Calu3 (cell line): ENCODE data around the gene SMOC1. TPM values are rescaled to one million over a fixed set of nuclear protein-coding genes. Genes with fewer than 3 reads are reported as not detected.

Experiments used
- BruUV-seq: library from RNA; stranded (reverse); fragments of 400-500 nt; replicated peaks from 2 replicates; lab custom pipeline; 2021; lab: Mats Ljungman, UMichigan
- CTCF ChIA-PET: fragments of 300-600 bp; sonication (Branson Sonifier 250); formaldehyde crosslinking; loops from one replicate; lab custom pipeline; 2022; ENCODE audit warnings: antibody characterized with exemption; lab: Charles Lee
- DNase-seq: peaks from one replicate; pipeline ENCODE4 v3.0.0; 2022
- H3K27ac Mint-ChIP-seq: one replicate; pipeline ENCODE4 v1.8.0; 2022; ENCODE audit warnings: mixed read lengths; ENCODE audit not compliant: unreplicated experiment
- H3K27me3 Mint-ChIP-seq: one replicate; pipeline ENCODE4 v1.8.0; 2022; ENCODE audit warnings: mixed read lengths; ENCODE audit not compliant: unreplicated experiment
- H3K36me3 Mint-ChIP-seq: one replicate; pipeline ENCODE4 v1.8.0; 2022; ENCODE audit warnings: mild to moderate bottlenecking, moderate library complexity, mixed read lengths; ENCODE audit not compliant: insufficient read depth, unreplicated experiment
- H3K4me1 Mint-ChIP-seq: one replicate; pipeline ENCODE4 v1.8.0; 2022; ENCODE audit warnings: mild to moderate bottlenecking, low read depth, mixed read lengths; ENCODE audit not compliant: unreplicated experiment
- H3K4me3 Mint-ChIP-seq: one replicate; pipeline ENCODE4 v1.8.0; 2022; ENCODE audit warnings: mild to moderate bottlenecking, low read depth, moderate library complexity, mixed read lengths; ENCODE audit not compliant: unreplicated experiment
- H3K9me3 Mint-ChIP-seq: one replicate; pipeline ENCODE4 v1.8.0; 2022; ENCODE audit warnings: low read depth, mixed read lengths; ENCODE audit not compliant: unreplicated experiment
- CTCF ChIP-seq: fragments of 200-600 bp; IDR thresholded peaks from one replicate; pipeline ENCODE4 v1.8.0; 2022; ENCODE audit warnings: antibody characterized with exemption; ENCODE audit not compliant: unreplicated experiment
- intact Hi-C: fragments of 100-400 bp; cut with micrococcal nuclease; formaldehyde crosslinking; loops from one replicate; pipeline ENCODE4 v1.10.0; 2022; ENCODE audit not compliant: unreplicated experiment
- total RNA-seq: library from RNA; stranded (reverse); gene quantifications from 2 replicates; pipeline ENCODE4 v1.2.3, GENCODE V29; 2022

SMOC1 gene
- total RNA-seq, 1 experiment from 2014 or later = 39.6 TPM

- intact Hi-C loops = loop anchor here (2.0 to 5.0 kb wide), 2 partner anchors 153 to 297 kb away; no protein-coding TSS in a partner anchor
- BruUV-seq = no TSS peak
- CTCF ChIA-PET = interaction anchor here (2.7 kb wide), 1 partner anchor 211 kb away, joined by 42 read pairs; no protein-coding TSS in a partner anchor
These were observed 150.3 kb downstream of the SMOC1 start for GRCh38 chr14:70029296-70030132.

GRCh38 chr14:70032016-70032415, 152.8 kb downstream of the SMOC1 start:
- BruUV-seq = no TSS peak
- no peak for TF ChIP-seq CTCF
- intact Hi-C loops = loop anchor here (1.0 kb wide), 1 partner anchor 157 kb away; no protein-coding TSS in a partner anchor
- DNase-seq = no peak
- no peak overlapping the region for H3K4me3 Mint-ChIP-seq
- no peaks in the 10 kb centered on the region for H3K36me3 Mint-ChIP-seq
- H3K27me3 Mint-ChIP-seq = no peaks in the 10 kb centered on the region
- CTCF ChIA-PET = no interaction called here
- no peak overlapping the region for H3K27ac Mint-ChIP-seq
- H3K9me3 Mint-ChIP-seq = no peaks in the 10 kb centered on the region
- H3K4me1 Mint-ChIP-seq = no peaks in the 10 kb centered on the region

More at GRCh38 chr14:70029296-70030132, 150.3 kb downstream of the SMOC1 start:
- no peak overlapping the region for H3K27ac Mint-ChIP-seq
- no peaks in the 10 kb centered on the region for H3K9me3 Mint-ChIP-seq
- H3K36me3 Mint-ChIP-seq = no peaks in the 10 kb centered on the region
- H3K27me3 Mint-ChIP-seq = no peaks in the 10 kb centered on the region
- no peak for TF ChIP-seq CTCF
- H3K4me3 Mint-ChIP-seq = no peak overlapping the region
- no peak for DNase-seq
- no peaks in the 10 kb centered on the region for H3K4me1 Mint-ChIP-seq

GRCh38 chr14:70032447-70032846, 153.2 kb downstream of the SMOC1 start:
- no peaks in the 10 kb centered on the region for H3K27me3 Mint-ChIP-seq

GRCh38 chr14:70033116-70033515, 153.9 kb downstream of the SMOC1 start:
- Mint-ChIP-seq H3K27ac (no peak overlapping the region), H3K4me3 (no peak overlapping the region), H3K27me3 (peaks cover under 1% of the 10 kb centered on the region), H3K9me3 (no peaks in the 10 kb centered on the region), H3K36me3 (no peaks in the 10 kb centered on the region), H3K4me1 (no peaks in the 10 kb centered on the region)
- intact Hi-C loops = no loop called here
- DNase-seq = no peak
- CTCF ChIA-PET = no interaction called here
- no TSS peak for BruUV-seq
- no peak for TF ChIP-seq CTCF

More at GRCh38 chr14:70032447-70032846, 153.2 kb downstream of the SMOC1 start:
- Mint-ChIP-seq H3K27ac (no peak overlapping the region), H3K4me3 (no peak overlapping the region), H3K9me3 (no peaks in the 10 kb centered on the region), H3K4me1 (no peaks in the 10 kb centered on the region), H3K36me3 (no peaks in the 10 kb centered on the region)
- CTCF ChIA-PET = no interaction called here
- intact Hi-C loops = loop anchor here (1.0 kb wide), 1 partner anchor 157 kb away; no protein-coding TSS in a partner anchor
- BruUV-seq = no TSS peak
- DNase-seq = no peak
- no peak for TF ChIP-seq CTCF
